SU-DHL-6 (cell line): ENCODE results near the gene CLEC1A.

ENCODE experiments used
- H2AFZ ChIP-seq: fragments of 200-600 bp; sonication (generic); 2 replicates; pipeline ENCODE4 v1.6.1; 2014; ENCODE audit warnings: low read depth, mild to moderate bottlenecking, moderate library complexity, mixed read lengths, antibody characterized with exemption, low read length; ENCODE audit not compliant: severe bottlenecking
- H3F3A ChIP-seq: fragments of 200-600 bp; shearing (Covaris generic); 2 replicates; pipeline ENCODE4 v1.6.0; 2016; ENCODE audit warnings: antibody characterized with exemption, mild to moderate bottlenecking; ENCODE audit not compliant: insufficient read depth
- H3K27ac ChIP-seq: fragments of 200-600 bp; sonication (generic); 2 replicates; pipeline ENCODE4 v1.5.1; 2016; ENCODE audit warnings: low read depth, mild to moderate bottlenecking, low read length, moderate library complexity, mixed read lengths
- H3K27me3 ChIP-seq: fragments of 200-600 bp; sonication (generic), shearing (Covaris generic); 2 replicates; pipeline ENCODE4 v1.6.0; 2014; ENCODE audit warnings: mild to moderate bottlenecking, low read length
- H3K36me3 ChIP-seq: fragments of 200-600 bp; sonication (generic); 2 replicates; pipeline ENCODE4 v1.6.1; 2014; ENCODE audit warnings: mild to moderate bottlenecking, low read length, mixed read lengths
- H3K4me2 ChIP-seq: fragments of 300-600, 200-600 bp; shearing (Covaris generic), sonication (generic); 2 replicates; pipeline ENCODE4 v1.6.0; 2014; ENCODE audit warnings: low read length, low read depth, mild to moderate bottlenecking; ENCODE audit not compliant: poor library complexity, severe bottlenecking
- H3K4me3 ChIP-seq: fragments of 200-600 bp; sonication (generic); 2 replicates; pipeline ENCODE4 v1.5.1; 2014; ENCODE audit warnings: antibody characterized with exemption, low read length, mild to moderate bottlenecking, mixed read lengths; ENCODE audit not compliant: insufficient read depth, poor library complexity, severe bottlenecking
- H3K79me2 ChIP-seq: fragments of 200-600 bp; sonication (generic); 2 replicates; pipeline ENCODE4 v1.6.1; 2014; ENCODE audit warnings: mild to moderate bottlenecking, low read length, moderate library complexity; ENCODE audit not compliant: insufficient read depth
- H3K9ac ChIP-seq: fragments of 200-600 bp; sonication (generic); 2 replicates; pipeline ENCODE4 v1.7.0; 2014; ENCODE audit warnings: mild to moderate bottlenecking, low read length
- H3K9me2 ChIP-seq: fragments of 200-600 bp; sonication (generic); replicated peaks from 2 replicates; pipeline ENCODE4 v1.6.1; 2014; ENCODE audit warnings: low read length; ENCODE audit not compliant: insufficient read depth
- H3K9me3 ChIP-seq: fragments of 200-600 bp; sonication (generic); 2 replicates; pipeline ENCODE4 v1.6.1; 2014; ENCODE audit warnings: low read length, mixed read lengths; ENCODE audit not compliant: insufficient read depth
- H4K20me1 ChIP-seq: fragments of 200-600 bp; sonication (generic); 2 replicates; pipeline ENCODE4 v1.6.1; 2014; ENCODE audit warnings: low read depth, mild to moderate bottlenecking, antibody characterized with exemption, low read length, moderate library complexity, mixed read lengths
- EZH2phosphoT487 ChIP-seq: fragments of 200-600 bp; sonication (generic), shearing (Covaris generic); conservative IDR thresholded peaks from 2 replicates; pipeline ENCODE4 v1.6.1; 2018; ENCODE audit warnings: mild to moderate bottlenecking, antibody characterized with exemption, low read length, moderate library complexity, mixed read lengths
- TF ChIP-seq, protein P1 (sequence below): fragments of 200-600 bp; sonication (generic); IDR thresholded peaks from one replicate; pipeline ENCODE4 v1.5.1; 2017; ENCODE audit warnings: antibody characterized with exemption, mild to moderate bottlenecking, low read length, moderate library complexity; ENCODE audit not compliant: insufficient read depth, poor library complexity, severe bottlenecking

Gene CLEC1A

DNA sequence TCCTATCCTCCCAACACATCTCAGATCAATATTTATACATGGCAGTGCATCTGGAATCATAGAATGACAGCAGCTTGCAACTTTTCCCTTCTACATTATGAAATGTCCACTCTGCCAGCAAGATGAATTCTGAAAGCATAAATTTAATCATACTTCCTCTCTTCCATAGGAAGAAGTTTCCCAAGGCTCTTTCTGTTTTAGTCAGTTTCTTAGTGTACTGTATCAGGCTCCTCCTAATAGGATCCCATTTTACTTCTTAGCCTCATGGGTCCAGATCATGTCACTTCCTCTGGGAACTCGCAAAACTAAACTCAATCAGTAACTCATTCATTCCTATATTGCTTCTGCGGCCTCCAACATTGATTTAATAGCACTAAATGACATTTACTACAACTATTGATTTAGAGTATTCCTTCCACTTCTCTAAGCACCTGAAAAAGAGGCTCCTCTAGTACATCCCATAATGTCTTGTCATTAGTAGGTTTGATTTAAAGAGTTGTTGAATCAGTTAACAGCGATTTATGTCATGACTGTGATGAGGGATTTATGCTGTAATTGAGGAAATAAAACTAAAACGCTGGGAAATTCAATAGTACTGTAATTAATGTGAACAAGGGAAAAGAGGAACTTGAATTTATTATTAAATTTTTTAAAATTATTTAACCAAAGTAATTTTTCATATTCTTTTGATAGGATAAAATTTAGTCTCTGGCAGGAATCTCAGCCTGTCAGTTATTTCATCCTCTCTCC, 4.0 kb downstream of the CLEC1A start:
- no peak overlapping the region for H3K27ac ChIP-seq
- no peak for TF ChIP-seq EZH2phosphoT487
- TF ChIP-seq, protein P1, sequence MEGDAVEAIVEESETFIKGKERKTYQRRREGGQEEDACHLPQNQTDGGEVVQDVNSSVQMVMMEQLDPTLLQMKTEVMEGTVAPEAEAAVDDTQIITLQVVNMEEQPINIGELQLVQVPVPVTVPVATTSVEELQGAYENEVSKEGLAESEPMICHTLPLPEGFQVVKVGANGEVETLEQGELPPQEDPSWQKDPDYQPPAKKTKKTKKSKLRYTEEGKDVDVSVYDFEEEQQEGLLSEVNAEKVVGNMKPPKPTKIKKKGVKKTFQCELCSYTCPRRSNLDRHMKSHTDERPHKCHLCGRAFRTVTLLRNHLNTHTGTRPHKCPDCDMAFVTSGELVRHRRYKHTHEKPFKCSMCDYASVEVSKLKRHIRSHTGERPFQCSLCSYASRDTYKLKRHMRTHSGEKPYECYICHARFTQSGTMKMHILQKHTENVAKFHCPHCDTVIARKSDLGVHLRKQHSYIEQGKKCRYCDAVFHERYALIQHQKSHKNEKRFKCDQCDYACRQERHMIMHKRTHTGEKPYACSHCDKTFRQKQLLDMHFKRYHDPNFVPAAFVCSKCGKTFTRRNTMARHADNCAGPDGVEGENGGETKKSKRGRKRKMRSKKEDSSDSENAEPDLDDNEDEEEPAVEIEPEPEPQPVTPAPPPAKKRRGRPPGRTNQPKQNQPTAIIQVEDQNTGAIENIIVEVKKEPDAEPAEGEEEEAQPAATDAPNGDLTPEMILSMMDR = no peak

DNA sequence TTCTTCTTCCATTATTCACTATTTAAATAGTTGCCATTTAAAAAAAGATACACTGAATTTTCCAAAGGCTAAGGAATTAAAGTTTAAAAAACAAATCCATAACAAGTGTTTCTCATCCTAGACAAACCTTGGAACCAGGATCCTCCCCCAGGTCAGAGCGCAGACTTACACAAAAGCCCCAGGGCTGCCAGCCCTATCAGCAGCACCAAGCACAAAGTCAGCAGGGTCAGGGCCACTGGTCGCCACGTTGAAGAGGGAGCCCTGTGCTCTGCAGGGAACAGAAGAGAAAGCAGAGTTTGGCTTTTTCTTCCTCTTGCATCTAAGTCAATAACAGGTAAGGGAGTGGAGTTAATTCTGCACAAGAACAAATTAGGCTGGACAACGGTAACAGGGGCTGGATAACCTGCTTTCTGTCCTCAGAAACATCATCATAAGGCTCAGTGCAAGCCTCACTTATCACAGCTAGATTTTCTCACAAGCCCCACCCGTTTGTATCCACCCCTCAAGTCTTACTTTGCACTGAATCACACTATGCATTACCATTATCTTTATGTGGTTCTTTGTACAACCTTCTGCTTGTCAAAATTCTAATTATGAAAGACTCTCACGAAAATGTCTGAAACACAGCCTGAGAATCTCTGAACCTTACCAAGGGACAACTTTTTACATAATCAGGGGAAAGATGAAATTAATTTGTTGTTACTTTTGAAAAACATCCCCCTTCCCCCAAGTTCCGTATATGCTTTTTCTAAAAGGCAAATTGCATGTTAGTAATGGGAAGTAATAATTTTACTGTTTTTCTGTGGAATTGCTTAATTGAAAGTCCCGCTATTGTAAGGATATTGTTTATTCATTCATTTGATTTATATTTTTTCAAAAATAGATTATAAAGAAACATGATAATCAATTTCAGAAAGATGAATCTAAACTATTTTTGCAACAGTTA, 9.6 kb downstream of the CLEC1A start:
- Histone ChIP-seq H4K20me1 (no peaks in the 10 kb centered on the region), H3K9me3 (no peaks in the 10 kb centered on the region), H3K79me2 (no peaks in the 10 kb centered on the region), H3K4me2 (no peak overlapping the region), H3K9me2 (no peaks in the 10 kb centered on the region), H3K27me3 (no peaks in the 10 kb centered on the region), H3K36me3 (no peaks in the 10 kb centered on the region), H2AFZ (no peak overlapping the region), H3K9ac (no peak overlapping the region), H3F3A (no peaks in the 10 kb centered on the region), H3K4me3 (no peak overlapping the region), H3K27ac (no peak overlapping the region)
- TF ChIP-seq, protein P1 = no peak
- TF ChIP-seq EZH2phosphoT487 = no peak

More for the DNA sequence above, 4.0 kb downstream of the CLEC1A start:
- no peak overlapping the region for H3K9ac ChIP-seq
- H3K9me3 ChIP-seq = no peaks in the 10 kb centered on the region
- H4K20me1 ChIP-seq = no peaks in the 10 kb centered on the region
- H3K4me2 ChIP-seq = no peak overlapping the region
- no peaks in the 10 kb centered on the region for H3K9me2 ChIP-seq
- H3K27me3 ChIP-seq = no peaks in the 10 kb centered on the region
- no peaks in the 10 kb centered on the region for H3K36me3 ChIP-seq
- no peak overlapping the region for H2AFZ ChIP-seq
- H3K79me2 ChIP-seq = no peaks in the 10 kb centered on the region
- no peak overlapping the region for H3K4me3 ChIP-seq
- no peaks in the 10 kb centered on the region for H3F3A ChIP-seq

DNA sequence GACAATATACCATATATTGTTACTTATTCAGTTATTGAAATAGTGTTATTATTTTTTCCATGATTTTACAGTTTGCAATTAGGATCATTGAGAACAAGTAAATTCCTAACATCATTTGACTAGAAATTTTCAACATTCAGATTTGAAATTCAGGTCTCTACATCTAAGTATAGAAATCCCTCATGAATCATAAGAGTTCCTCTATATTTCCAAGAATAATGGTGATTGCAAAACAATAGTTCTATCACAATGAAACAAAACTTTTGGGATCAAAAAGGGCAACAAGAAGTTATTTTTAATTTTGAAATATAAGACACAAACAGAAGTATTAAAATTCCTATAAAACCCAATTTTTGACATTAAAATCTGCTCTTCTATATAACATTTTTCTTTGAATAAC, 10.8 kb downstream of the CLEC1A start:
- Histone ChIP-seq H3K36me3 (no peaks in the 10 kb centered on the region), H3K4me2 (no peak overlapping the region), H3K9ac (no peak overlapping the region), H3F3A (no peaks in the 10 kb centered on the region), H2AFZ (no peak overlapping the region), H3K27me3 (no peaks in the 10 kb centered on the region), H3K79me2 (no peaks in the 10 kb centered on the region), H3K4me3 (no peak overlapping the region), H3K27ac (no peak overlapping the region), H3K9me3 (no peaks in the 10 kb centered on the region), H4K20me1 (no peaks in the 10 kb centered on the region), H3K9me2 (no peaks in the 10 kb centered on the region)
- TF ChIP-seq, protein P1 = no peak
- TF ChIP-seq EZH2phosphoT487 = no peak
